Measurements from ENCODE around the gene LANCL3.

LANCL3 gene

DNA sequence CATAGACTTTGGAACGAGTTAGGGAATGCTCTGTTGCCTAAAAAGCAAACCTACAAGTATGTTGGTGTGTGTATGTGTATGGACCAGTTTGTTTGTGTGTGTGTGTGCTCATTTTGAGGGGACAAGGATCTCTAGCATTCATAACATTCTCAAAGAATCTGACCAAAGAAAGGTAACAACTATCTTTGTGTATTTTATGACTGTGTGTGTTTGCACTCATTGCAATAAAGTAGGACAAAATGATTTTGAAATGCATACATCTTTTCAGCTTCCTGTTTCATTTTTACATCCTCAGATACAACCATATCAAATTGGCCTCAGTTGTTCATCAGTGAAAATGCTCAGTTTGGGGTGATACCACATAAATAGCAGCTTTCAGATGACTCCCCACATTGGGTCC is 105.8 kb downstream of the LANCL3 start:
- H2BK15ac ChIP-seq (replicated peaks; ENCODE audit: low read depth), result no peak overlapping the region
- H3K4me3 ChIP-seq (ENCODE audit: low read length), result no peak overlapping the region
- H3K79me1 ChIP-seq (ENCODE audit: low read length), result no peaks in the 10 kb centered on the region
- H2BK5ac ChIP-seq (ENCODE audit: low read length), result no peak overlapping the region
- no peak overlapping the region for H3K56ac ChIP-seq (ENCODE audit: low read length)
- H3K18ac ChIP-seq (ENCODE audit: low read length), result no peak overlapping the region
- no peaks in the 10 kb centered on the region for H3K27me3 ChIP-seq (ENCODE audit: insufficient read depth, low read length, poor library complexity)
- H3K4me1 ChIP-seq (ENCODE audit: control insufficient read depth, low read depth, low read length), result no peaks in the 10 kb centered on the region
- no peak overlapping the region for H2BK120ac ChIP-seq (ENCODE audit: low read depth, low read length)
- no peaks in the 10 kb centered on the region for H3K36me3 ChIP-seq (ENCODE audit: control insufficient read depth, insufficient read depth, low read length)
- no peak overlapping the region for H3K9ac ChIP-seq (ENCODE audit: low read length)
- no peak overlapping the region for H4K8ac ChIP-seq (ENCODE audit: low read depth, low read length)
- no peaks in the 10 kb centered on the region for H3K79me2 ChIP-seq (ENCODE audit: control insufficient read depth, insufficient read depth, low read length)
- H4K5ac ChIP-seq (ENCODE audit: low read length), result no peak overlapping the region
- no peak overlapping the region for H3K23ac ChIP-seq (ENCODE audit: low read length)
- no CpG with 5 or more reads among the region's 1 CpG for WGBS (ENCODE audit: extremely low coverage, insufficient coverage, low lambda C conversion rate)
- no peak for DNase-seq
- H3K4me2 ChIP-seq (ENCODE audit: low read length), result no peak overlapping the region
- H3K4ac ChIP-seq (ENCODE audit: low read depth, low read length), result no peak overlapping the region
- no peak overlapping the region for H3K27ac ChIP-seq (ENCODE audit: low read depth, low read length)
- H2AK5ac ChIP-seq (ENCODE audit: low read length), result no peak overlapping the region

GRCh38 chrX:37677765-37678164 is 106.3 kb downstream of the LANCL3 start:
- H2BK120ac ChIP-seq (ENCODE audit: low read depth, low read length), result no peak overlapping the region

DNA sequence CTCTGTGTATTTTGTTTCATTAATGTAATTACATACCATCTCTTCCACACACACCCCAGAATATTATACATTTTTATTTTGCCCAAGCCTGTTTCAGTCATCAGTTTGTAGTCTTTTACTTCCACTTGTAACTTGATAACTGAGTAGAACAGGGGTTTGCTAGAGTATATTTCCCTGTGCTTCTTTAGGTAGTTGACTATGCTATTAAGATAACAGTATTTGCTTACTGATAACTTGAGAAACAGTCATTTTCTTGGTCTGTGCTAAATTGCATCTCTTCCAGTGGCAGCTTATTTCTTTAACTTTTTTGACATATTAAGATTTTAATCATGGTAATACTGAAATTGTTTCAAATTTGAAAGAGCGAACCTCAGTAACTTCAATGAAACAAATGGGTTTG is 107.1 kb downstream of the LANCL3 start:
- Histone ChIP-seq H4K5ac (ENCODE audit: low read length) (no peak overlapping the region), H3K18ac (ENCODE audit: low read length) (no peak overlapping the region), H2BK15ac (replicated peaks; ENCODE audit: low read depth) (no peak overlapping the region), H4K8ac (ENCODE audit: low read depth, low read length) (no peak overlapping the region), H3K36me3 (ENCODE audit: control insufficient read depth, insufficient read depth, low read length) (no peaks in the 10 kb centered on the region), H3K4me3 (ENCODE audit: low read length) (no peak overlapping the region), H2BK120ac (ENCODE audit: low read depth, low read length) (no peak overlapping the region), H3K9ac (ENCODE audit: low read length) (no peak overlapping the region), H3K4me2 (ENCODE audit: low read length) (no peak overlapping the region), H3K56ac (ENCODE audit: low read length) (no peak overlapping the region), H3K27ac (ENCODE audit: low read depth, low read length) (no peak overlapping the region), H3K79me1 (ENCODE audit: low read length) (no peaks in the 10 kb centered on the region), H2BK5ac (ENCODE audit: low read length) (no peak overlapping the region), H3K23ac (ENCODE audit: low read length) (no peak overlapping the region), H3K4ac (ENCODE audit: low read depth, low read length) (no peak overlapping the region), H2AK5ac (ENCODE audit: low read length) (no peak overlapping the region), H3K27me3 (ENCODE audit: insufficient read depth, low read length, poor library complexity) (no peaks in the 10 kb centered on the region), H3K4me1 (ENCODE audit: control insufficient read depth, low read depth, low read length) (no peaks in the 10 kb centered on the region), H3K79me2 (ENCODE audit: control insufficient read depth, insufficient read depth, low read length) (no peaks in the 10 kb centered on the region)
- no peak for DNase-seq
- WGBS (ENCODE audit: extremely low coverage, insufficient coverage, low lambda C conversion rate), result no CpG with 5 or more reads among the region's 1 CpG

More at GRCh38 chrX:37677765-37678164, 106.3 kb downstream of the LANCL3 start:
- Histone ChIP-seq H3K36me3 (ENCODE audit: control insufficient read depth, insufficient read depth, low read length) (no peaks in the 10 kb centered on the region), H3K23ac (ENCODE audit: low read length) (no peak overlapping the region), H3K56ac (ENCODE audit: low read length) (no peak overlapping the region), H2BK15ac (replicated peaks; ENCODE audit: low read depth) (no peak overlapping the region), H3K79me1 (ENCODE audit: low read length) (no peaks in the 10 kb centered on the region), H3K9ac (ENCODE audit: low read length) (no peak overlapping the region), H3K79me2 (ENCODE audit: control insufficient read depth, insufficient read depth, low read length) (no peaks in the 10 kb centered on the region), H2BK5ac (ENCODE audit: low read length) (no peak overlapping the region), H3K4me1 (ENCODE audit: control insufficient read depth, low read depth, low read length) (no peaks in the 10 kb centered on the region), H4K5ac (ENCODE audit: low read length) (no peak overlapping the region), H3K18ac (ENCODE audit: low read length) (no peak overlapping the region), H3K27me3 (ENCODE audit: insufficient read depth, low read length, poor library complexity) (no peaks in the 10 kb centered on the region), H3K27ac (ENCODE audit: low read depth, low read length) (no peak overlapping the region), H3K4me3 (ENCODE audit: low read length) (no peak overlapping the region), H4K8ac (ENCODE audit: low read depth, low read length) (no peak overlapping the region), H2AK5ac (ENCODE audit: low read length) (no peak overlapping the region), H3K4ac (ENCODE audit: low read depth, low read length) (no peak overlapping the region), H3K4me2 (ENCODE audit: low read length) (no peak overlapping the region)
- WGBS (ENCODE audit: extremely low coverage, insufficient coverage, low lambda C conversion rate), result no CpG with 5 or more reads among the region's 1 CpG
- DNase-seq, result no peak

DNA sequence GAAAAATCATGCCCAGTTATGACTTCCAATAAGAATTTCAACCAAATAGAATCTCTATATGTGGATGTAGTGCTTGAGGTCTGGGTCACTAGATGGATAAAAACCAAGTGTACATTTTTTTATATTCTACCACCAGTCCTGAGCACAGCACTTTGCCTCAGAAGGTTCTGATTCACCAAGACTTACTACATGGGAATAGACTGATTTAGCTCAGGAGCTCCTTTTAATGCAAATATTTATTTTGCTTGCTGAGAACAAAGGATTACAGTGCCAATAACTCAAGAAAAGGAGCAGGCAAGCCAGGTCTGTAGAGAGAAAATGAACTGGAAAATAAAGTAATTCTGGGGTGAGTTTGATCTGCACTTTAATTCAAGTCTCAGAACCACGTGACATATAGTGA is 107.8 kb downstream of the LANCL3 start:
- Histone ChIP-seq H2BK15ac (replicated peaks; ENCODE audit: low read depth) (no peak overlapping the region), H3K18ac (ENCODE audit: low read length) (no peak overlapping the region), H3K9ac (ENCODE audit: low read length) (no peak overlapping the region), H4K8ac (ENCODE audit: low read depth, low read length) (no peak overlapping the region), H3K4ac (ENCODE audit: low read depth, low read length) (no peak overlapping the region), H2BK5ac (ENCODE audit: low read length) (no peak overlapping the region), H3K36me3 (ENCODE audit: control insufficient read depth, insufficient read depth, low read length) (no peaks in the 10 kb centered on the region), H3K79me2 (ENCODE audit: control insufficient read depth, insufficient read depth, low read length) (no peaks in the 10 kb centered on the region), H3K56ac (ENCODE audit: low read length) (no peak overlapping the region), H2AK5ac (ENCODE audit: low read length) (no peak overlapping the region), H3K4me1 (ENCODE audit: control insufficient read depth, low read depth, low read length) (no peaks in the 10 kb centered on the region), H3K4me2 (ENCODE audit: low read length) (no peak overlapping the region), H2BK120ac (ENCODE audit: low read depth, low read length) (no peak overlapping the region), H3K79me1 (ENCODE audit: low read length) (no peaks in the 10 kb centered on the region), H3K27ac (ENCODE audit: low read depth, low read length) (no peak overlapping the region), H3K23ac (ENCODE audit: low read length) (no peak overlapping the region), H4K5ac (ENCODE audit: low read length) (no peak overlapping the region), H3K4me3 (ENCODE audit: low read length) (no peak overlapping the region), H3K27me3 (ENCODE audit: insufficient read depth, low read length, poor library complexity) (no peaks in the 10 kb centered on the region)
- no peak for DNase-seq
- WGBS (ENCODE audit: extremely low coverage, insufficient coverage, low lambda C conversion rate), result no CpG with 5 or more reads among the region's 1 CpG

GRCh38 chrX:37679888-37680287 is 108.4 kb downstream of the LANCL3 start:
- H2BK15ac ChIP-seq (replicated peaks; ENCODE audit: low read depth), result no peak overlapping the region
- WGBS (ENCODE audit: extremely low coverage, insufficient coverage, low lambda C conversion rate), result no CpG with 5 or more reads among the region's 1 CpG
- DNase-seq, result no peak
- H2BK120ac ChIP-seq (ENCODE audit: low read depth, low read length), result no peak overlapping the region
- H4K8ac ChIP-seq (ENCODE audit: low read depth, low read length), result no peak overlapping the region
- H2BK5ac ChIP-seq (ENCODE audit: low read length), result no peak overlapping the region
- no peaks in the 10 kb centered on the region for H3K36me3 ChIP-seq (ENCODE audit: control insufficient read depth, insufficient read depth, low read length)
- no peaks in the 10 kb centered on the region for H3K27me3 ChIP-seq (ENCODE audit: insufficient read depth, low read length, poor library complexity)
- H3K9ac ChIP-seq (ENCODE audit: low read length), result no peak overlapping the region
- H3K4me1 ChIP-seq (ENCODE audit: control insufficient read depth, low read depth, low read length), result no peaks in the 10 kb centered on the region
- H3K56ac ChIP-seq (ENCODE audit: low read length), result no peak overlapping the region
- H3K4me3 ChIP-seq (ENCODE audit: low read length), result no peak overlapping the region
- no peak overlapping the region for H3K4ac ChIP-seq (ENCODE audit: low read depth, low read length)
- H3K79me2 ChIP-seq (ENCODE audit: control insufficient read depth, insufficient read depth, low read length), result no peaks in the 10 kb centered on the region
- H4K5ac ChIP-seq (ENCODE audit: low read length), result no peak overlapping the region
- H3K79me1 ChIP-seq (ENCODE audit: low read length), result no peaks in the 10 kb centered on the region
- H3K18ac ChIP-seq (ENCODE audit: low read length), result no peak overlapping the region
- no peak overlapping the region for H2AK5ac ChIP-seq (ENCODE audit: low read length)
- no peak overlapping the region for H3K27ac ChIP-seq (ENCODE audit: low read depth, low read length)
- H3K23ac ChIP-seq (ENCODE audit: low read length), result no peak overlapping the region
- H3K4me2 ChIP-seq (ENCODE audit: low read length), result no peak overlapping the region

DNA sequence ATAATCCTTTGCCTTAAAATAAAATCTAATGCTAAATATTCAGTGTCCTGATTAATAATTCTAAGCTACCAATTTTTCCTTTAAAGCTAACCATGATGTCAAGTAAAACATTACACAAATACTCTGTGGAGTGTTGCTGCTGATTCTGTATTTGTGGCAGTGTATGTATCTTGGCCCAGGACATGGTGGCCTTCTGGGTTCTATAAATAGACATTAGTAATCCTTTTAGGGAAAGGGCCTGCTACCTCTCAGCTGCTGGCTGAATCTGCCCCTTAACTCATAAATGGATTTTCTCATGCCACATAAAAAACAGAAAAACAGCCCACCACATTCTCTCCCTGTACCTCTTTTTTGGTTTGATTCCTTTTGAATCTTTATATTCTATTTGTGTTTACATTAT is 113.0 kb downstream of the LANCL3 start:
- H4K8ac ChIP-seq (ENCODE audit: low read depth, low read length), result no peak overlapping the region
- no peak overlapping the region for H3K4me2 ChIP-seq (ENCODE audit: low read length)
- H3K27me3 ChIP-seq (ENCODE audit: insufficient read depth, low read length, poor library complexity), result peaks cover 2% of the 10 kb centered on the region
- no peak overlapping the region for H3K4me3 ChIP-seq (ENCODE audit: low read length)
- no peak for DNase-seq
- H2BK15ac ChIP-seq (replicated peaks; ENCODE audit: low read depth), result no peak overlapping the region
- H3K9ac ChIP-seq (ENCODE audit: low read length), result no peak overlapping the region
- no peak overlapping the region for H3K56ac ChIP-seq (ENCODE audit: low read length)
- no peak overlapping the region for H3K4ac ChIP-seq (ENCODE audit: low read depth, low read length)
- no peaks in the 10 kb centered on the region for H3K4me1 ChIP-seq (ENCODE audit: control insufficient read depth, low read depth, low read length)
- H3K23ac ChIP-seq (ENCODE audit: low read length), result no peak overlapping the region
- no peaks in the 10 kb centered on the region for H3K79me2 ChIP-seq (ENCODE audit: control insufficient read depth, insufficient read depth, low read length)
- no peak overlapping the region for H2BK5ac ChIP-seq (ENCODE audit: low read length)
- H3K27ac ChIP-seq (ENCODE audit: low read depth, low read length), result no peak overlapping the region
- no peak overlapping the region for H2BK120ac ChIP-seq (ENCODE audit: low read depth, low read length)
- H3K36me3 ChIP-seq (ENCODE audit: control insufficient read depth, insufficient read depth, low read length), result no peaks in the 10 kb centered on the region
- H4K5ac ChIP-seq (ENCODE audit: low read length), result no peak overlapping the region
- H3K18ac ChIP-seq (ENCODE audit: low read length), result no peak overlapping the region
- no peaks in the 10 kb centered on the region for H3K79me1 ChIP-seq (ENCODE audit: low read length)
- H2AK5ac ChIP-seq (ENCODE audit: low read length), result no peak overlapping the region
